UCSD-AML1 (cell line): Measurements from ENCODE around the gene DRGX.

Experiments
- DNase-seq: peaks from one replicate; lab custom pipeline; 2025; ENCODE audit not compliant: unreplicated experiment; lab: John Stamatoyannopoulos, UW

Gene DRGX

GRCh38 chr10:49323171-49323895 lies 72.6 kb downstream of the DRGX start:
- no peak for DNase-seq

- no peak for DNase-seq
These were observed 73.3 kb downstream of the DRGX start for GRCh38 chr10:49322371-49323170.

- DNase-seq: no peak
These were observed 74.9 kb downstream of the DRGX start for GRCh38 chr10:49321021-49321420.

- DNase-seq: no peak
These were observed 75.7 kb downstream of the DRGX start for GRCh38 chr10:49320191-49320590.

GRCh38 chr10:49319206-49319605 lies 76.7 kb downstream of the DRGX start:
- DNase-seq: no peak

GRCh38 chr10:49318755-49319154 lies 77.1 kb downstream of the DRGX start:
- DNase-seq: no peak

- no peak for DNase-seq
These were observed 77.9 kb downstream of the DRGX start for GRCh38 chr10:49318028-49318427.

GRCh38 chr10:49314806-49315205 lies 81.1 kb downstream of the DRGX start:
- no peak for DNase-seq
